ENCODE measurements around the gene ANO1.

- TF ChIP-seq, protein P1, sequence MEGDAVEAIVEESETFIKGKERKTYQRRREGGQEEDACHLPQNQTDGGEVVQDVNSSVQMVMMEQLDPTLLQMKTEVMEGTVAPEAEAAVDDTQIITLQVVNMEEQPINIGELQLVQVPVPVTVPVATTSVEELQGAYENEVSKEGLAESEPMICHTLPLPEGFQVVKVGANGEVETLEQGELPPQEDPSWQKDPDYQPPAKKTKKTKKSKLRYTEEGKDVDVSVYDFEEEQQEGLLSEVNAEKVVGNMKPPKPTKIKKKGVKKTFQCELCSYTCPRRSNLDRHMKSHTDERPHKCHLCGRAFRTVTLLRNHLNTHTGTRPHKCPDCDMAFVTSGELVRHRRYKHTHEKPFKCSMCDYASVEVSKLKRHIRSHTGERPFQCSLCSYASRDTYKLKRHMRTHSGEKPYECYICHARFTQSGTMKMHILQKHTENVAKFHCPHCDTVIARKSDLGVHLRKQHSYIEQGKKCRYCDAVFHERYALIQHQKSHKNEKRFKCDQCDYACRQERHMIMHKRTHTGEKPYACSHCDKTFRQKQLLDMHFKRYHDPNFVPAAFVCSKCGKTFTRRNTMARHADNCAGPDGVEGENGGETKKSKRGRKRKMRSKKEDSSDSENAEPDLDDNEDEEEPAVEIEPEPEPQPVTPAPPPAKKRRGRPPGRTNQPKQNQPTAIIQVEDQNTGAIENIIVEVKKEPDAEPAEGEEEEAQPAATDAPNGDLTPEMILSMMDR (optimal IDR thresholded peaks at IDR 0.05 in 1 of 3, IDR thresholded peaks at IDR 0.05 in 1 of 3, conservative IDR thresholded peaks at IDR 0.05 in 1 of 3; ENCODE audit: extremely low read depth in 1 of 3, insufficient read depth in 2 of 3, low read length in 3 of 3) = peak; percentile 61 to 83 (median 77)
- TF ChIP-seq EZH2 (IDR thresholded peaks at IDR 0.05; ENCODE audit: low read length) = no peak
These were observed 99.0 kb downstream of the ANO1 start for GRCh38 chr11:70176940-70177689.

All from keratinocyte (primary cell).